ENCODE data around the gene VDAC1.

The VDAC1 gene

DNA sequence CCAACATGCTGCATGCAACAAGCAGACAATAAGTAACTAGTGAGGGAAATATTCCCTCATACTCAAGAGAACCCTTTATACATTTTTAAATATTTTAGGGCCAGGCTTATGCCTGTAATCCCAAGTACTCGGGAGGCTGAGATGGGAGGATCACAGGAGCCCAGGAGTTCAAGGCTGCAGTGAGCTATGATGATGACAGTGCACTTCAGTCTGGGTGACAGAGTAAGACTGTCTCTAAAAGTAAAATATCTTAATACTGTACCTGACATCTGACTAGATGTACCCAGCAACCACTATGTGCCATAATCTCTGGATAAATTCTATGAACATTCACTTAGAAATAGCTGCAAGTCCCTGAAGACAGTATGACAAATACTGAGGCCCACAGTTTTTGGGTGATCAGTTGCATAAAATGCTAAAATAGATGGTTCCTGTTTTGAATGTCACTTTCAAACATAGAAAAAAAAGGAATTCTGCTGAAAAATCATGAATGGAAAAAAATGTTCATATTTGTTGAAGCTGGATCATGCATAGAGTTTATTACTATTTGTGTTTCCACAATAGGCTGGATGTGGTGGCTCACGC is 34.4 kb downstream of the VDAC1 start:
- H3K27ac ChIP-seq, result peak overlapping the region; percentile 17; the same call in 1 of the 2 replicates

DNA sequence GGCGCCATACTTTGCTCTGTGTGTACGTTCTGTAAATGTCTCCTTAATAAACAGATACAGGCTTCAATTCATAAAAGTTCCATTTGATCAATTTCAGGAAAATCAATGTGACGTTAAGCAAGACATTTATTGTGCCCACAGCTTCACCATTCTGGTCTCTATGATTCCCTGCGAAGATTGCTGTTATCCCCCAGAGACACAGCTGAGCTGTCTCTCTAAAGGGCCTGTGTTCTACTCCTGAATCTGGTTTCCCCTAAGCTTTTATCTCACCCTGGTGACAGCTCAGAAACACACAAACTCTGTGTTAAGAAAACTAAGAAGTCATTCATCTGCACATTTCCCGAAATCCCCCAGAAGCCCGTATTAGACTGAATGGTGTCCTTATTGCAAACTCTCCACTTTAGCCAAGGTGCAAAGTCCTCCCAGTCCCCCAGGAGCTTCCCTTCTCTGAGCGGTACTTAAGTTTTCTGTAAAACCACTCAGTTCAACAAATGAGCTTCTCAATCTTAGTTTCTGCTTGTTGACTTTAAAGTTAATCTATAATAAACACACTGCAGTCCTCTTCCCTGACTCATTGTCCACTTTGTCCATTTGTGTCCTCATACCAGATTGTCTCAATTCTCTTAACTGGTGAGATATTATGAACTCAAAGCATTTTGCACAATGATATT is 35.0 kb downstream of the VDAC1 start:
- Histone ChIP-seq H3K27ac (peak overlapping the region; percentile 17; the same call in 1 of the 2 replicates), H3K27me3 (ENCODE audit: insufficient read depth, low read depth) (no peaks in the 10 kb centered on the region), H3K4me3 (IDR thresholded peaks at IDR 0.05; ENCODE audit: insufficient read depth, low read depth, low read length) (no peak overlapping the region), H2AFZ (ENCODE audit: low read depth) (no peak overlapping the region), H3K4me2 (peak overlapping the region; percentile 38; the same call in 1 of the 2 replicates), H3K9ac (no peak overlapping the region; the same call in 1 of the 2 replicates), H3K79me2 (ENCODE audit: insufficient read depth, low read depth) (peaks cover 18% of the 10 kb centered on the region; the same call in 1 of the 2 replicates), H3K4me1 (ENCODE audit: low read depth, poor library complexity, severe bottlenecking) (peaks cover 21% of the 10 kb centered on the region), H3K36me3 (ENCODE audit: insufficient read depth) (peaks cover 5% of the 10 kb centered on the region; the same call in 1 of the 2 replicates), H4K20me1 (ENCODE audit: insufficient read depth) (no peaks in the 10 kb centered on the region)
- TF ChIP-seq, protein P1, sequence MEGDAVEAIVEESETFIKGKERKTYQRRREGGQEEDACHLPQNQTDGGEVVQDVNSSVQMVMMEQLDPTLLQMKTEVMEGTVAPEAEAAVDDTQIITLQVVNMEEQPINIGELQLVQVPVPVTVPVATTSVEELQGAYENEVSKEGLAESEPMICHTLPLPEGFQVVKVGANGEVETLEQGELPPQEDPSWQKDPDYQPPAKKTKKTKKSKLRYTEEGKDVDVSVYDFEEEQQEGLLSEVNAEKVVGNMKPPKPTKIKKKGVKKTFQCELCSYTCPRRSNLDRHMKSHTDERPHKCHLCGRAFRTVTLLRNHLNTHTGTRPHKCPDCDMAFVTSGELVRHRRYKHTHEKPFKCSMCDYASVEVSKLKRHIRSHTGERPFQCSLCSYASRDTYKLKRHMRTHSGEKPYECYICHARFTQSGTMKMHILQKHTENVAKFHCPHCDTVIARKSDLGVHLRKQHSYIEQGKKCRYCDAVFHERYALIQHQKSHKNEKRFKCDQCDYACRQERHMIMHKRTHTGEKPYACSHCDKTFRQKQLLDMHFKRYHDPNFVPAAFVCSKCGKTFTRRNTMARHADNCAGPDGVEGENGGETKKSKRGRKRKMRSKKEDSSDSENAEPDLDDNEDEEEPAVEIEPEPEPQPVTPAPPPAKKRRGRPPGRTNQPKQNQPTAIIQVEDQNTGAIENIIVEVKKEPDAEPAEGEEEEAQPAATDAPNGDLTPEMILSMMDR (conservative IDR thresholded peaks at IDR 0.05; ENCODE audit: low read depth, low read length), result no peak

More for the DNA sequence above, 34.4 kb downstream of the VDAC1 start:
- Histone ChIP-seq H3K4me1 (ENCODE audit: low read depth, poor library complexity, severe bottlenecking) (peaks cover 21% of the 10 kb centered on the region), H2AFZ (ENCODE audit: low read depth) (no peak overlapping the region), H3K27me3 (ENCODE audit: insufficient read depth, low read depth) (no peaks in the 10 kb centered on the region), H3K36me3 (ENCODE audit: insufficient read depth) (peaks cover 9% of the 10 kb centered on the region; the same call in 1 of the 2 replicates), H3K4me2 (no peak overlapping the region), H3K79me2 (ENCODE audit: insufficient read depth, low read depth) (peaks cover 12% of the 10 kb centered on the region; the same call in 1 of the 2 replicates), H3K4me3 (IDR thresholded peaks at IDR 0.05; ENCODE audit: insufficient read depth, low read depth, low read length) (no peak overlapping the region), H4K20me1 (ENCODE audit: insufficient read depth) (no peaks in the 10 kb centered on the region), H3K9ac (no peak overlapping the region)
- TF ChIP-seq, protein P1 (conservative IDR thresholded peaks at IDR 0.05; ENCODE audit: low read depth, low read length), result no peak

DNA sequence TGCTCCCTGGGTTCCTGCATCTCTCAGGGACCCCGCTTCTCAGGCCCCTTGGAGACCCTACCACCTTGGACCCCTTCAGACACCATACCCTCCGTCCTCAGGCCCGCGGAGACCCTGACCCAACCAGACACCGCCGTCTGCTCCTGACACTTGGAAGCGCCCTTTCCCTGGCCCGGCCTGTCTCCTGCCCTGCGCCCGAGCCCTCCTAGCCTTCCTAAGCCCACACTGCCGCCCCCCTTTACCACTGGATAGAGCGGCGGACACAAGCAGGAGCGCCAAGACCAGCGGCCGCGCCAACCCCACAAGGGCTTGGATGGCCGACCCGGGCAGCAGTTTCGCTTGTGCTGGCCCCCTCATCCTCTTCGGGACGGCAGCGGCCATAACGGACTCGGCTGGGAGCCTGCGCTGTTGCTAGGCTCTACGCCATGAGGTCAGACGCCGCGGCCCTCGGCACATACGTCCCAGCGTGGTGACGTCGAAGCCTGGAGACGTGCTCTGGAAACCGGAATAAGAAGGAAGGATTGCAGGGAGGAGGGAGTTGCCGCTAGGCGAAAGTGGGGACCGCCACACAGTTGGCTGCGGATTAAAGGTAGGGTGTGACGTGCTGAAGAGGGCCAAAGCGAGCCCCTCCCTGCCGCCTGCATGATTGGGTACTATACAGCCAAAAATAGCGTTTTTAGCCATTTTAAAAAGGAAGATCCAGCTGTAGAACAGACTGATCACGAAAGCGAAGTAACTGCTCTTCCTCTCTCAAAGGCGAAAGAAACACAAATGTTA is 36.4 kb downstream of the VDAC1 start, which contains the start of gene C5orf15:
Gene C5orf15, minus strand, starts transcription at position 422 of the 777 bp plus-strand sequence. Its CDS starts 41 bp downstream, at position 381.
- TF ChIP-seq, protein P1 (conservative IDR thresholded peaks at IDR 0.05; ENCODE audit: low read depth, low read length), result no peak; the same call in 1 of the 2 replicates
- H3K4me1 ChIP-seq (ENCODE audit: low read depth, poor library complexity, severe bottlenecking), result peaks cover 21% of the 10 kb centered on the region

DNA sequence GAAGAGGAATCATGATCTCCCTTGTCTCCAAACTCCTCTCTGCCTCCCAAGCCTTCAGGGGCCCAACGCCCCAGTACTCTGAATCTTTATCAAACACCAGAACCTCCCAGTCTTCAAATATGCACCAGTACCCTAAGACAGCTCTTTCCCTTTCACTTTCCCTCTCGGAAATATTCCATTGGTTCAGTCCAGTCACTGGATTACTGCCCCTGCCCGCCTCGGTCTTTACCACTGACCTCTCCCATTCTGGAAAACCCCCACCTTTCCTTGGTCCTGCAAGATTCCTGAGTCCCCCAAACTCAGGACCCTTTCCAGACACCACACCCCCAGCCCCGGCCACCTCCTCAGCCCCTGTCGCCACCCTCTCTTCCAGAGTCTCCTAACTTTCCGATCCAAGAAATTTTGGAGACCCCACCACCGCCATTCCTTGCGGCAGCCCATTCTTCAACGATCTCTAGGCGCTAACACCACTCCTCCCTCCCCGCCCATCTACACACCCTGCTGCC is 37.0 kb downstream of the VDAC1 start:
- Histone ChIP-seq H4K20me1 (ENCODE audit: insufficient read depth) (no peaks in the 10 kb centered on the region), H3K4me1 (ENCODE audit: low read depth, poor library complexity, severe bottlenecking) (peaks cover 21% of the 10 kb centered on the region), H3K27me3 (ENCODE audit: insufficient read depth, low read depth) (no peaks in the 10 kb centered on the region), H3K36me3 (ENCODE audit: insufficient read depth) (no peaks in the 10 kb centered on the region; the same call in 1 of the 2 replicates), H3K79me2 (ENCODE audit: insufficient read depth, low read depth) (peaks cover 29% of the 10 kb centered on the region; the same call in 1 of the 2 replicates), H3K4me2 (peak overlapping the region; percentile 81), H3K27ac (peak overlapping the region; percentile 34), H3K4me3 (IDR thresholded peaks at IDR 0.05; ENCODE audit: insufficient read depth, low read depth, low read length) (no peak overlapping the region), H3K9ac (peak overlapping the region; percentile 68), H2AFZ (ENCODE audit: low read depth) (peak overlapping the region; percentile 69)
- TF ChIP-seq, protein P1 (conservative IDR thresholded peaks at IDR 0.05; ENCODE audit: low read depth, low read length), result no peak

More for the DNA sequence above, 36.4 kb downstream of the VDAC1 start, which contains the start of gene C5orf15:
- Histone ChIP-seq H3K27me3 (ENCODE audit: insufficient read depth, low read depth) (no peaks in the 10 kb centered on the region), H3K27ac (peak within 1 kb of the TSS; percentile 34), H4K20me1 (ENCODE audit: insufficient read depth) (no peaks in the 10 kb centered on the region), H3K9ac (peak within 1 kb of the TSS; percentile 68), H3K4me2 (peak within 1 kb of the TSS; percentile 81), H3K79me2 (ENCODE audit: insufficient read depth, low read depth) (peaks cover 29% of the 10 kb centered on the region; the same call in 1 of the 2 replicates), H3K4me3 (IDR thresholded peaks at IDR 0.05; ENCODE audit: insufficient read depth, low read depth, low read length) (no peak within 1 kb of the TSS), H3K36me3 (ENCODE audit: insufficient read depth) (no peaks in the 10 kb centered on the region; the same call in 1 of the 2 replicates), H2AFZ (ENCODE audit: low read depth) (peak within 1 kb of the TSS; percentile 69)

Measured in KMS-11 (cell line).